T-helper 2 cell (primary cell): ENCODE measurements around the gene BEX4.
"Not testable (repeated sequence)": the region's sequence is repeated elsewhere in the genome, so short reads cannot be mapped to it uniquely, and the experiment has no call there.

Experiments
- DNase-seq, 5 experiments: peaks; one replicate each; pipeline versions ENCODE4 v3.0.0 to v3.0.0-alpha.2; 2012 to 2022
- total RNA-seq, 2 donors: gene quantifications; one replicate each; lab custom pipeline; 2026; lab: John Stamatoyannopoulos, UW

BEX4 gene
- 31.8 to 38.3 reads per million in 2 donors for total RNA-seq

GRCh38 chrX:103214870-103215424 is at the start of gene BEX4:
Gene BEX4, plus strand, starts transcription at chrX:103215108. Its CDS starts 1,046 bp downstream, at chrX:103216154.
- DNase-seq = peak; percentile 53 to 85 (median 69)

- no peak for DNase-seq
These were observed 44.7 kb upstream of the BEX4 start for GRCh38 chrX:103170216-103170615.

GRCh38 chrX:103171353-103171752 is 43.6 kb upstream of the BEX4 start:
- no peak for DNase-seq

GRCh38 chrX:103175256-103175655 is 39.7 kb upstream of the BEX4 start:
- DNase-seq = not testable (repeated sequence)

GRCh38 chrX:103175944-103176753 is 38.8 kb upstream of the BEX4 start:
- DNase-seq = peak in 4 of 5 experiments; percentile 11 to 28 (median 24)

GRCh38 chrX:103177556-103177955 is 37.4 kb upstream of the BEX4 start:
- no peak for DNase-seq

GRCh38 chrX:103183912-103184311 is 31.0 kb upstream of the BEX4 start:
- no peak for DNase-seq

- DNase-seq = no peak
These were observed 26.9 kb upstream of the BEX4 start for GRCh38 chrX:103187953-103188475.

- DNase-seq = no peak
These were observed 17.1 kb upstream of the BEX4 start for GRCh38 chrX:103197721-103198306.

- not testable (repeated sequence) for DNase-seq
These were observed 16.2 kb upstream of the BEX4 start for GRCh38 chrX:103198668-103199067.

- DNase-seq = no peak
These were observed 13.9 kb upstream of the BEX4 start for GRCh38 chrX:103201041-103201440.

- no peak for DNase-seq
These were observed 4.9 kb upstream of the BEX4 start for GRCh38 chrX:103210056-103210455.

GRCh38 chrX:103211012-103211715 is 3.7 kb upstream of the BEX4 start:
- peak in 3 of 5 experiments; percentile 19 to 43 (median 19) for DNase-seq

- no peak for DNase-seq
These were observed 2.0 kb upstream of the BEX4 start for GRCh38 chrX:103212749-103213457.

- DNase-seq = peak in 4 of 5 experiments; percentile 13 to 55 (median 25)
These were observed 600 bp downstream of the BEX4 start for GRCh38 chrX:103215425-103215991.

GRCh38 chrX:103220511-103221323 is 5.8 kb downstream of the BEX4 start:
- DNase-seq = no peak

GRCh38 chrX:103225918-103226317 is 11.0 kb downstream of the BEX4 start:
- not testable (repeated sequence) for DNase-seq

- DNase-seq = no peak
These were observed 18.4 kb downstream of the BEX4 start for GRCh38 chrX:103233263-103233662.

GRCh38 chrX:103234869-103235268 is 20.0 kb downstream of the BEX4 start:
- DNase-seq = no peak

- DNase-seq = not testable (repeated sequence)
These were observed 20.7 kb downstream of the BEX4 start for GRCh38 chrX:103235608-103236007.

- no peak for DNase-seq
These were observed 21.4 kb downstream of the BEX4 start for GRCh38 chrX:103236296-103236695.
